Endothelial cell of umbilical vein (primary cell): ENCODE measurements around the gene TNKS1BP1. TPM values are rescaled to one million over a fixed set of nuclear protein-coding genes. Genes with fewer than 3 reads are reported as not detected.

Experiments used
- BruUV-seq: library from RNA; stranded (reverse); fragments of 400-500 nt; replicated peaks from 2 replicates; lab custom pipeline; 2021; lab: Mats Ljungman, UMichigan
- CTCF ChIA-PET: fragments of 300-600, 350-600 bp; sonication (Branson Sonifier 250); formaldehyde crosslinking; loops from one replicate; lab custom pipeline; 2021; ENCODE audit warnings: antibody characterized with exemption, inconsistent platforms; lab: Charles Lee
- POLR2A ChIA-PET: fragments of 300-600, 350-600 bp; sonication (Branson Sonifier 250); formaldehyde crosslinking; loops from one replicate; lab custom pipeline; 2021; ENCODE audit warnings: antibody characterized with exemption, inconsistent platforms; lab: Charles Lee
- DNase-seq: peaks from one replicate; pipeline ENCODE4 v3.0.0-alpha.2; 2011; ENCODE audit warnings: low read depth, low spot score
- FAIRE-seq: peaks from 2 replicates; lab custom pipeline; 2011; peaks lifted over from hg19 to GRCh38; lab: Jason Lieb, UNC
- H2AFZ ChIP-seq: 2 replicates; pipeline ENCODE4 v1.6.0; 2012; ENCODE audit warnings: low read depth, low read length, control low read depth, inconsistent platforms
- H3K27ac ChIP-seq: 2 replicates; pipeline ENCODE4 v1.5.1; 2011; ENCODE audit warnings: low read depth, mild to moderate bottlenecking, control low read depth, low read length, moderate library complexity; ENCODE audit not compliant: insufficient read depth
- H3K27me3 ChIP-seq, 2 experiments: 2 replicates each; pipeline versions ENCODE4 v1.6.0 to v1.6.1; 2011; ENCODE audit warnings: low read length in 2 of 2, mixed read lengths in 1 of 2; ENCODE audit not compliant: control insufficient read depth in 2 of 2, insufficient read depth in 2 of 2
- H3K36me3 ChIP-seq, 2 experiments: 2 replicates in 1 of 2; 3 replicates in 1 of 2; pipeline ENCODE4 v1.5.1; 2011; ENCODE audit warnings: low read length in 2 of 2, mild to moderate bottlenecking in 1 of 2, moderate library complexity in 1 of 2; ENCODE audit not compliant: control insufficient read depth in 2 of 2, insufficient read depth in 2 of 2; ENCODE audit errors: extremely low read depth in 1 of 2
- H3K4me1 ChIP-seq: 3 replicates; pipeline ENCODE4 v1.5.1; 2011; ENCODE audit warnings: mild to moderate bottlenecking, low read length; ENCODE audit not compliant: control insufficient read depth, insufficient read depth; ENCODE audit errors: extremely low read depth
- H3K4me2 ChIP-seq: 2 replicates; pipeline ENCODE4 v1.6.1; 2011; ENCODE audit warnings: low read length, control low read depth, mixed read lengths; ENCODE audit not compliant: insufficient read depth
- H3K4me3 ChIP-seq, 3 experiments: fragments of 200-600 bp in 1 of 3; sonication (generic), shearing (Covaris generic) in 1 of 3; replicated peaks in 1 of 3; 2 replicates each; pipeline ENCODE4 v1.5.1; 2011 to 2016; ENCODE audit warnings: control low read depth in 3 of 3, low read length in 3 of 3, mild to moderate bottlenecking in 2 of 3, inconsistent platforms in 1 of 3, low read depth in 1 of 3, moderate library complexity in 1 of 3; ENCODE audit not compliant: insufficient read depth in 1 of 3
- H3K79me2 ChIP-seq: 2 replicates; pipeline ENCODE4 v1.6.0; 2012; ENCODE audit warnings: low read length, inconsistent platforms; ENCODE audit not compliant: control insufficient read depth, insufficient read depth
- H3K9ac ChIP-seq: replicated peaks from 2 replicates; pipeline ENCODE3; 2011; ENCODE audit warnings: low read length, control low read depth; ENCODE audit not compliant: insufficient read depth; ENCODE audit errors: extremely low read depth
- H3K9me1 ChIP-seq: replicated peaks from 3 replicates; pipeline ENCODE4 v1.6.0; 2011; ENCODE audit warnings: mild to moderate bottlenecking, low read length; ENCODE audit not compliant: control insufficient read depth, insufficient read depth; ENCODE audit errors: extremely low read depth
- H3K9me3 ChIP-seq: replicated peaks from 2 replicates; pipeline ENCODE4 v1.5.1; 2012; ENCODE audit warnings: low read length, inconsistent platforms; ENCODE audit not compliant: control insufficient read depth, insufficient read depth
- H4K20me1 ChIP-seq: replicated peaks from 2 replicates; pipeline ENCODE3; 2011; ENCODE audit warnings: mild to moderate bottlenecking, low read length; ENCODE audit not compliant: control insufficient read depth, insufficient read depth; ENCODE audit errors: extremely low read depth
- EZH2 ChIP-seq: IDR thresholded peaks from 2 replicates; pipeline ENCODE4 v1.6.1; 2012; ENCODE audit warnings: borderline replicate concordance, low read depth, mild to moderate bottlenecking, moderate library complexity, low read length, inconsistent platforms; ENCODE audit not compliant: severe bottlenecking
- FOS ChIP-seq: IDR thresholded peaks from 2 replicates; pipeline ENCODE4 v1.6.1; 2011; ENCODE audit warnings: mild to moderate bottlenecking, low read length, moderate library complexity, borderline replicate concordance; ENCODE audit not compliant: insufficient read depth
- GATA2 ChIP-seq: IDR thresholded peaks from 2 replicates; pipeline ENCODE4 v1.7.0; 2011; ENCODE audit warnings: low read depth, mild to moderate bottlenecking, moderate library complexity, mixed read lengths, low read length; ENCODE audit not compliant: insufficient read length, insufficient read depth
- JUN ChIP-seq: IDR thresholded peaks from 2 replicates; pipeline ENCODE4 v1.6.1; 2011; ENCODE audit warnings: borderline replicate concordance, low read depth; ENCODE audit not compliant: insufficient read length, insufficient read depth
- MYC ChIP-seq: IDR thresholded peaks from one replicate; pipeline ENCODE4 v1.6.1; 2011; ENCODE audit warnings: mild to moderate bottlenecking, low read depth, low read length
- POLR2A ChIP-seq: IDR thresholded peaks from 2 replicates; pipeline ENCODE4 v1.6.1; 2012; ENCODE audit warnings: low read depth, mild to moderate bottlenecking, control low read depth, low read length
- POLR2AphosphoS5 ChIP-seq: IDR thresholded peaks from 2 replicates; pipeline ENCODE4 v1.6.1; 2012; ENCODE audit warnings: low read depth, mild to moderate bottlenecking, control low read depth, low read length, moderate library complexity; ENCODE audit not compliant: insufficient read depth
- dilution Hi-C: fragments of 300-500 bp; cut with MboI; formaldehyde crosslinking; loops from one replicate; pipeline ENCODE4 v1.15.0; 2019; ENCODE audit warnings: low sequenced_read_pairs; ENCODE audit not compliant: extremely low pct_ligation_motif_present
- intact Hi-C: fragments of 100-400 bp; cut with micrococcal nuclease; formaldehyde crosslinking; loops from one replicate; pipeline ENCODE4 v1.10.0; 2022
- polyA plus RNA-seq, 4 experiments: library from polyadenylated mRNA; depleted of rRNA in 3 of 4; stranded (reverse) in 3 of 4; unstranded in 1 of 4; fragments of >200 nt; gene quantifications; 2 replicates each; pipeline versions ENCODE4 v1.2.1 to v1.2.3, GENCODE V29; 2011 to 2012; ENCODE audit warnings: missing spikeins in 1 of 4
- total RNA-seq: library from RNA; stranded (reverse); gene quantifications from 2 replicates; pipeline ENCODE4 v1.2.3, GENCODE V29; 2021
- TF ChIP-seq, protein P1 (sequence below), 2 donors: IDR thresholded peaks; 1 replicate in 1 of 2; 2 replicates in 1 of 2; pipeline ENCODE4 v1.5.1; 2011; ENCODE audit warnings: low read length in 2 of 2, mild to moderate bottlenecking in 2 of 2, moderate library complexity in 2 of 2, control low read depth in 1 of 2, inconsistent platforms in 1 of 2, low read depth in 1 of 2; ENCODE audit not compliant: insufficient read depth in 1 of 2; ENCODE audit errors: extremely low read depth in 1 of 2
- TF ChIP-seq, protein P2 (sequence below): IDR thresholded peaks from 2 replicates; pipeline ENCODE4 v1.6.1; 2011; ENCODE audit not compliant: insufficient read depth, insufficient read length

The TNKS1BP1 gene
- total and polyA plus RNA-seq, 2 donors (not counting 3 experiments of a cell fraction or from before 2014, with no cell fraction given) = 54.6 to 111 TPM

- Histone ChIP-seq H3K4me2 (no peak overlapping the region), H3K9me1 (no peaks in the 10 kb centered on the region), H3K27me3 (no peaks in the 10 kb centered on the region), H3K27ac (no peak overlapping the region), H3K4me1 (peaks cover 10% of the 10 kb centered on the region), H2AFZ (no peak overlapping the region), H3K79me2 (peaks cover 54% of the 10 kb centered on the region), H3K9me3 (no peaks in the 10 kb centered on the region), H4K20me1 (no peaks in the 10 kb centered on the region), H3K9ac (no peak overlapping the region), H3K4me3 (no peak overlapping the region), H3K36me3 (peaks cover 16 to 38% of the 10 kb centered on the region in 2 experiments)
- CTCF ChIA-PET = no interaction called here
- POLR2A ChIA-PET = no interaction called here
- TF ChIP-seq POLR2AphosphoS5 (no peak), MYC (no peak), POLR2A (no peak), GATA2 (no peak), JUN (no peak), EZH2 (no peak), FOS (no peak)
- TF ChIP-seq, protein P1, sequence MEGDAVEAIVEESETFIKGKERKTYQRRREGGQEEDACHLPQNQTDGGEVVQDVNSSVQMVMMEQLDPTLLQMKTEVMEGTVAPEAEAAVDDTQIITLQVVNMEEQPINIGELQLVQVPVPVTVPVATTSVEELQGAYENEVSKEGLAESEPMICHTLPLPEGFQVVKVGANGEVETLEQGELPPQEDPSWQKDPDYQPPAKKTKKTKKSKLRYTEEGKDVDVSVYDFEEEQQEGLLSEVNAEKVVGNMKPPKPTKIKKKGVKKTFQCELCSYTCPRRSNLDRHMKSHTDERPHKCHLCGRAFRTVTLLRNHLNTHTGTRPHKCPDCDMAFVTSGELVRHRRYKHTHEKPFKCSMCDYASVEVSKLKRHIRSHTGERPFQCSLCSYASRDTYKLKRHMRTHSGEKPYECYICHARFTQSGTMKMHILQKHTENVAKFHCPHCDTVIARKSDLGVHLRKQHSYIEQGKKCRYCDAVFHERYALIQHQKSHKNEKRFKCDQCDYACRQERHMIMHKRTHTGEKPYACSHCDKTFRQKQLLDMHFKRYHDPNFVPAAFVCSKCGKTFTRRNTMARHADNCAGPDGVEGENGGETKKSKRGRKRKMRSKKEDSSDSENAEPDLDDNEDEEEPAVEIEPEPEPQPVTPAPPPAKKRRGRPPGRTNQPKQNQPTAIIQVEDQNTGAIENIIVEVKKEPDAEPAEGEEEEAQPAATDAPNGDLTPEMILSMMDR (IDR thresholded peaks at IDR 0.05; ENCODE audit: extremely low read depth in 1 of 2, insufficient read depth in 1 of 2, low read depth in 1 of 2, low read length in 2 of 2) = no peak
- TF ChIP-seq, protein P2, sequence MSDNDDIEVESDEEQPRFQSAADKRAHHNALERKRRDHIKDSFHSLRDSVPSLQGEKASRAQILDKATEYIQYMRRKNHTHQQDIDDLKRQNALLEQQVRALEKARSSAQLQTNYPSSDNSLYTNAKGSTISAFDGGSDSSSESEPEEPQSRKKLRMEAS = no peak
- dilution Hi-C loops = no loop called here
- intact Hi-C loops = no loop called here
- BruUV-seq = no TSS peak
- no peak for DNase-seq
- no peak for FAIRE-seq
Measured at GRCh38 chr11:57305523-57305922, 19.2 kb downstream of the TNKS1BP1 start.
